ENCODE measurements around the gene RECQL5.

- TF ChIP-seq CTCF (IDR thresholded peaks at IDR 0.05), result no peak
- no peak for TF ChIP-seq EP300 (IDR thresholded peaks at IDR 0.05; ENCODE audit: low read depth)
Observed at GRCh38 chr17:75624021-75624420, 42.9 kb downstream of the RECQL5 start.
